Retinal pigment epithelial cell (primary cell): ENCODE results near the gene PITPNM1.

Source experiments
- DNase-seq: peaks from one replicate; pipeline ENCODE4 v3.0.0-alpha.2; 2010; ENCODE audit warnings: low read depth
- H3K4me3 ChIP-seq: 2 replicates; pipeline ENCODE4 v1.5.1; 2011; ENCODE audit warnings: mild to moderate bottlenecking, low read length, control low read depth, moderate library complexity
- TF ChIP-seq, protein P1 (sequence below): conservative IDR thresholded peaks from 2 replicates; pipeline ENCODE4 v1.5.1; 2011; ENCODE audit warnings: low read depth, low read length, control low read depth, inconsistent platforms

Gene PITPNM1

DNA sequence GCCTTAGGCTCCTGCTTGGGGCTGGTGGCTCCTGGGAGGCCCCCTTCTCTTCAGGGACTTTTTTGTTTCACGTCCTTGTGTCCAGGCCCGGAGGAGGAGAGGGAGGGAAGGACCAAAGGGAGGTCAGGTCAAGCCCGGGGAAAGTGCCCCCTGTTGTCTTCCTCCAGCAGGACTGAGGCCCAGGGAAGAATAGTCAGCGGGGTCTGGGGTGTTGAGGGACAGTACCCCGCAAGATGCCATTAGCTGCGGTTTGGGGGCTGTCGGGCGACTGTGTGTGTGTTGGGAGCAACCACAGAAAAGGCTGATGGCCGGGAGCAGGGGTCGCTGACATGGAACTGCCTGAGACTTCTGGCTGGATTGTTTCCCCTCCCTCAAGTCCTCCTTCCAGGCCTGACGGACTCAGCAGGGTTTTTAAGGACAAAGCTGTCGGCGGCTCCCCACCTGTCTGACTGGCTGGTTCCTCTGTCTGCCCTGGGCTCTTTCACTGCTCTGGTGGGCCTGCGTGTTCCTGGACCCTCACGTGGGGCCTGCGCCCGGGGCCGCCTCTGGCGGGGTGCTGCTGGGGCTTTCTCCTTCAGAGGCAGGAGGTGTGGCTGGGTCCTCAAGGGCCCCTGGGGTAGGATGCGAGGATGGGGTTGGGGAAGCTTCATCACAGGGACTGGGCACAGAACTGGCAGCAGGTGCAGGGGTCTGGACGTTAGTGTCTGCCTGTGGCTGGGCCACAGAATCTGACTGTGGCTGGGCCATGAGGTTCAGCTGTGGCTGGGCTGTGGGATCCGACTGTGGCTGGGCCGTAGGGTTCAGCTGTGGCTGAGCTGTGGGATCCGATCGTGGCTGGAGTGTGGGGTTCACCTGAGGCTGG is 54.1 kb downstream of the PITPNM1 start:
- DNase-seq = no peak
- TF ChIP-seq, protein P1, sequence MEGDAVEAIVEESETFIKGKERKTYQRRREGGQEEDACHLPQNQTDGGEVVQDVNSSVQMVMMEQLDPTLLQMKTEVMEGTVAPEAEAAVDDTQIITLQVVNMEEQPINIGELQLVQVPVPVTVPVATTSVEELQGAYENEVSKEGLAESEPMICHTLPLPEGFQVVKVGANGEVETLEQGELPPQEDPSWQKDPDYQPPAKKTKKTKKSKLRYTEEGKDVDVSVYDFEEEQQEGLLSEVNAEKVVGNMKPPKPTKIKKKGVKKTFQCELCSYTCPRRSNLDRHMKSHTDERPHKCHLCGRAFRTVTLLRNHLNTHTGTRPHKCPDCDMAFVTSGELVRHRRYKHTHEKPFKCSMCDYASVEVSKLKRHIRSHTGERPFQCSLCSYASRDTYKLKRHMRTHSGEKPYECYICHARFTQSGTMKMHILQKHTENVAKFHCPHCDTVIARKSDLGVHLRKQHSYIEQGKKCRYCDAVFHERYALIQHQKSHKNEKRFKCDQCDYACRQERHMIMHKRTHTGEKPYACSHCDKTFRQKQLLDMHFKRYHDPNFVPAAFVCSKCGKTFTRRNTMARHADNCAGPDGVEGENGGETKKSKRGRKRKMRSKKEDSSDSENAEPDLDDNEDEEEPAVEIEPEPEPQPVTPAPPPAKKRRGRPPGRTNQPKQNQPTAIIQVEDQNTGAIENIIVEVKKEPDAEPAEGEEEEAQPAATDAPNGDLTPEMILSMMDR = no peak
- no peak overlapping the region for H3K4me3 ChIP-seq

DNA sequence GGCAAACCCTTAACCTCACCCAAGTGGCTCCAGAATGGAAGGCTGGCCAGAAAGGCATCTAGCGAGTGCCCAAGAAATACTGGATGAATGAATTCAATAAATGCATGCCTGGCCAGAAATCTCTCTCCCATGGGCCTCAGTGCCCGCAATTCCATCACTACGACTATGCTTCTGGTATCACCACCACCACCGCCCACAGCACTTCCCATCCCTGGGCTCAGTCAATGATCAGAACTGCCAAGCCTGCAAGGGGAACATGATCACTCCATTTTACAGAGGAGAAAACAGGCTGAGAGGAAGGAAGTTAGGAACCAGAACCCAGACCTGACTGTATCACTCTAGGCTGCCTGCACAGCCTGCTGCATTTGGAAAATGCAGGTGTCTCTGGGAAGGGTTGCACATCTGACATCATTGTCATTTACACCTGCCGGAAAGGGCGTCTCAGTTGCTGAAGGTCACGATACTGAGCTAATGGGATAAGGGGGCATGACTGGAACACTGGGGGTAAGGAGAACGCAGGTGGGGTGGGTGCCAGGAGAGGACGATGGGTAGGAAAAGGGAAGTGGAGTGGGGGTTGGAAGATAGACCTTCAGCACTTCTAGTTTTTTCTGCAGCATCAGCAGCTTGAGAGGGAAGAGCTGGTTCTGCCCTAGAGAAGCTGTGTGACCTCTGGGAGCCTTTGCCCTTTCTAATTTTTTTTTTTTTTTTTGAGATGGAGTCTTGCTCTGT is 55.9 kb downstream of the PITPNM1 start:
- no peak overlapping the region for H3K4me3 ChIP-seq
- TF ChIP-seq, protein P1 = no peak
- DNase-seq = no peak

DNA sequence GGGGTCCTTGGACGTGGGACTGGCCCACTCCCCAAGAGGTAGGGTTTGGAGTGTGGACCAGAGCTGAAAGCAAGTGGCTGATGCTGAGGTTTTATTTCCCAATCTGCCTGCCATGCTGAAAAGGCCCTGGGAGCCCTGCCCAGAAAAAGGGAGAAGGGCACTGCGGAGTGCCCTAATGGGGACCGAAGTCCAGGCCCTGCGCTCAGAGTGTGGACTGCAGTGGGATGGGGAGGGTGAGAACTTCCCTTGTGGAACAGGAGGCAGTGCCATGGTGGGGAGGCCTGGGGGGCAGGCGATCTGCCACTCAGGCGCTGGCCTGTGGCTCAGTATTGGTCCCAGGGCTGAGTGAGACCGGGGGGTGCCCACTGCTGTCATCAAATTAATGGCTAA is 56.9 kb downstream of the PITPNM1 start:
- no peak overlapping the region for H3K4me3 ChIP-seq
- DNase-seq = no peak
- TF ChIP-seq, protein P1 = no peak

DNA sequence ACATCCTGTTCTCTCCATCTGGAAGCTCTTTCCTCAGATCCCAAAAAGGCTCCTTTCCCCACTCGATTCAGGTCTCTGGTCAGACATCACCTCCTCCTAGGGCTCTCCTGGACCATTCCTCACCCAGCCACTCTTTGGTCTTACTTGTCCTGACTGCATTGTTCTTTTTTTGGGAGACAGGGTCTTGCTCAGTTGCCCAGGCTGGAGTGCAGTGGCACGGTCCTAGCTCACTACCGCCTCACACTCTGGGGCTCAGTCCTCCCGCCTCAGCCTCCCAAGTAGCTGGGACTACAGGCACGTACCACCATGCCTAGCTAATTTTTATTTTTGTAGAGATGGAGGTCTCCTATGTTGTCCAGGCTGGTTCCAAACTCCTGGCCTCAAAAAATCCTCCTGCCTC is 59.6 kb downstream of the PITPNM1 start:
- TF ChIP-seq, protein P1 = no peak
- H3K4me3 ChIP-seq = no peak overlapping the region
- DNase-seq = no peak

DNA sequence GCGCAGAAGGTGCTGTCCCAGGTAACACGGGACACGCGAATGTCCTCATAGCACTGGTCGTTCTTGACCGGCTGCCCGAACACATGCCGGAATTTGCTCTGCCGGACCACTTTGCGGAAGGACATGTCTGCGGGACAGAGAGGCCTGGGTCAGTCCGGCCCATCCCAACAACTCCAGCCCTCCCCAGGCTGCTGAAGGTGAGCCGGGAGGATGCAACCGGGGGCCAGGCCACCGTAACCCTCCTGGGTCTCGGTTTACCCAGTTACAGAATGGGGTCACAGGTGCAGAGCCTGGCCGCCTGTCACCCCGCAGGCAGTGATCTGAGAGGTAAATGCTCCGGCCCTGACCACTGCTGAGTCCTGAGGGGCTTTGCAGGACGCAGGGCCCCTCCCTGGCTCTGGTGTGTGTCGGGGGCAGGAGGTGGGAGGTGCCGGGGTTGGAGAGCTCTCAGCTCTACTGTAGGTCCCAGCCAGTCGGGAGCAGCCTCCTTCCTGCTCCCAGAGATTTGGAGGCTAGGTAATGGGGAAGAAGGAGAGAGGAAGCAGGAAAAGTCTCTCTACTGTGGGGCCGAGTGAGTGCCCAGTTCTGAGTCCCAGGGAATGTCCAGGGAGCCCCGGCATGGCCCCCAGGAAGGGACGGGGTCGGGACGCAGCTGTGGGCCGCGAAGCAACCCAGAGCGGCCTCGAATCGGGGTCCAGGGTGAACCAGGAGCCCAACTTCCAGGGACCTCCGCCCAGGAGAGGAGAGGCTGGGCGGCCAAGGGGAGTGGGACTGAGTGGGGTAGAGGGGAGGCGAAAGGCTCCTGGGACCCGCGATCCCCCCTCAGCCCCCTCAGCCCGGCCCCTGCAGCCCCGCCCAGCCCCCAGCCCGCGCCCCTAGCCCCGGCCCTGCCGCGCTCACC is 62.4 kb downstream of the PITPNM1 start:
- H3K4me3 ChIP-seq = peak overlapping the region; percentile 78
- TF ChIP-seq, protein P1 = no peak
- no peak for DNase-seq
